GM21737 (cell line): Measurements from ENCODE around the gene VWA5A.
A peak's percentile ranks its signal among the peaks of the same experiment; 100 is the strongest.

Source experiments
- ATAC-seq: cut with Tn5 transposase; IDR thresholded peaks from one replicate; pipeline ENCODE4 v1.9.1; 2021; ENCODE audit warnings: mild to moderate bottlenecking, moderate library complexity; ENCODE audit not compliant: unreplicated experiment

VWA5A gene

DNA sequence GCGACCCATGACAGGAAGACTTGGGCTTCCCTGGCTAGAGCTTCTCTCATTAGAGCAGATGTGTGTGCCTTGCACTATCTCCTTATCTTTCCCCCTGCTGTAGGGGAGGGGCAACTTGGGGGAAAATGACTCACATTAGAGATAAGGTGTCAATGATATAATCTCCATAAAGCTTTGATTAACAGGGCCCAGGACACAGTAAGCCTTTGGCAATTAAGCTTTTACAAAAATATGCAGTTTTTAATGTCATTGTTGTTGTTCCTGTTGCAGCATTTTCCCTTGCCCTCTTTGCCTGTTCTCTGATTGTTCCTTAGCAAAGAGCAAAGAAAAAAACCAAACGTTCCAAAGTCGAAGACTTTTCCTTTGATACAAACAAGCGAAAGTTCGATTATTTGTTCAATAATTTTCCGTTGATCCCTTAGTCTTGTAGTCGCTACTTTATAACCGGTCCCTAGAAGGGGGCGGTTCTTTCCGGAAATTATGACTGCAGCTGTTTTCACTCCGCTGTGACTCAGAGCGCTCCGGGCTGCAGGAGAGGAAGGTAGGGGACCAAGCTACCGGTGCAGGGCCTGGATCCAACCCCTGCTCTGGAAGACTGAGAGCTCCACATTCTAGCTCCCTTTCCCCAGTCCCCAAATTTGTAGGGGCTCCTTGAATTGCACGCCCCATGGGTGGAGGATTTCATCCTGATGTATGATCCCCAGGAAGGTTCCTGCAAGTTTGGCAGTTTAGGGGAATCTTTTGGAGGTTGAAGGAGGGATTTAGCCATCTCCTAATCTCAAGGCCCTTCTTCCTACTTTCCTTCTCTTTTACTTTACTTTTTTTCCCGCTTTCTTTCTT is at the start of gene VWA5A:
TSS of gene VWA5A (plus strand) at position 509 of the 840 bp plus-strand sequence. CDS start 2,062 bp downstream, outside the sequence.
- peak; percentile 100 for ATAC-seq

- no peak for ATAC-seq
These were observed 46.6 kb upstream of the VWA5A start for GRCh38 chr11:124068601-124069110.

- ATAC-seq = peak; percentile 65
These were observed 45.5 kb upstream of the VWA5A start for GRCh38 chr11:124069429-124070401.

- peak; percentile 80 for ATAC-seq
These were observed 44.2 kb upstream of the VWA5A start for GRCh38 chr11:124070915-124071622.

DNA sequence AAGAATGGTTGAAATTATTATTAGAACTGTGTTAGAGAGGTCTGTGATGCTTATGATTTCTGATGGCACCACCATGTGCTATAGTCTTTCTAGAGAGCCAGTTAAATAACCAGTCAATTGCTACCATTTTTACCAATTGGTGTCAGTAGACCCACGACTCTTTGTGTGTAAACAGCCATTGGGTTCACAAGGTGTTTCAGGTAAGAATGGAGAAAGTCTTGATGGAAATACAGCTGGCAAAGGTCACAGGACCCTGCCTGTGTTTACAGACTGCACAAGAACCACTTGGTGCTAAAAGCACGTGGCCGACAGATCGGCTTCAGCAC is 43.7 kb upstream of the VWA5A start:
- ATAC-seq = no peak

DNA sequence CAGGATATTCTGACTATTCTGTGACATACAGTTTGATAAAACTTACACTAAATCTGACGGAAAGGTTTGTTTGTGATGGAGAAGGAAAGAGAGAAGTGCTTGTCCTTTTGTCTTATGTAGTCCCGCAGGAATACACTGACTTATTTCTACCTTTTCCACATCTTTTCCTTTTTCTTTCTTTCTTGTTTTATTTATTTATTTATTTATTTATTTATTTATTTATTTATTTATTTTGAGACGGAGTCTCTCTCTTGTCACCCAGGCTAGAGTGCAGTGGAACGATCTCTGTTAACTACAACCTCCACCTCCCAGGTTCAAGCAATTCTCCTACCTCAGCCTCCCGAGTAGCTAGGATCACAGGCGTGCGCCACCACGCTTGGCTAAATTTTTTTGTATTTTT is 43.1 kb upstream of the VWA5A start:
- ATAC-seq = no peak

- ATAC-seq = no peak
These were observed 40.7 kb upstream of the VWA5A start for GRCh38 chr11:124074554-124074953.

- ATAC-seq = no peak
These were observed 39.8 kb upstream of the VWA5A start for GRCh38 chr11:124075492-124075840.

GRCh38 chr11:124075841-124076651 is 39.2 kb upstream of the VWA5A start:
- no peak for ATAC-seq

DNA sequence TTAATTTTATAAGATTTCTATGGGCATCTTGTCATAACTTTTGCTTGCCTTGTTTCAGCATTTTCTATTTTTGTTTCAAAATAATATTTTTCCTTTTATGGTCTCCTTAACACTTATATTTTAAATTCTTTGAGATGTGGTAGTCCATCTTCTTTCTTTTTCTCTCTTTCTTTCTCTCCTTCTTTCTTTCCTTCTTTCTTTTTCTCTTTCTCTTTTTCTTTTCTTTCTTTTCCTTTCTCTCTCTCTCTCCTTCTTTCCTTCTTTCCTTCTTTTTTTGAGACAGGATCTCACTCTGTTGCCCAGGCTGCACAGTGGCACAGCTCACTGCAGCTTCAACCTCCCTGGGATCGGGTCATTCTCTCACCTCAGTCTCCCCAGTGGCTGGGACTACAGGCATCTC is 38.0 kb upstream of the VWA5A start:
- no peak for ATAC-seq

DNA sequence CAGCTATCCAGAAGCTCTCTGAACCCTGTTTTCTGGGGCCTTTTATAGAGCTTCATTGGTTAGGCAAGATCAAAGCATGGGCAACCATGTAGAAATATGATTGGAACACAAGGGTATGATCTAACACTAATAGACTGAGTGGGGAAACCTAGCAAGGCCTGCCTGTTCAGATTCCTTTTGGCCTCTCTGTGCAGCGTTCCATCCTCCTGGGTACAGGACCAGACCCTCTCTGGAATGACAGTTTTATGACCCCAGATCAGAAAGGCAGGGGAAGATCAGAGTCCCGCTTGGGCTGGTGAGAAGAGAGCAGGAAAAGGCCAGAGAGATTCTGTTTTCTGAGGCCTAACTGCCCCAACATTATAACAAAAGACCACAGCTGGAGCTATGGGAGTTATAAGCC is 36.7 kb upstream of the VWA5A start:
- no peak for ATAC-seq

DNA sequence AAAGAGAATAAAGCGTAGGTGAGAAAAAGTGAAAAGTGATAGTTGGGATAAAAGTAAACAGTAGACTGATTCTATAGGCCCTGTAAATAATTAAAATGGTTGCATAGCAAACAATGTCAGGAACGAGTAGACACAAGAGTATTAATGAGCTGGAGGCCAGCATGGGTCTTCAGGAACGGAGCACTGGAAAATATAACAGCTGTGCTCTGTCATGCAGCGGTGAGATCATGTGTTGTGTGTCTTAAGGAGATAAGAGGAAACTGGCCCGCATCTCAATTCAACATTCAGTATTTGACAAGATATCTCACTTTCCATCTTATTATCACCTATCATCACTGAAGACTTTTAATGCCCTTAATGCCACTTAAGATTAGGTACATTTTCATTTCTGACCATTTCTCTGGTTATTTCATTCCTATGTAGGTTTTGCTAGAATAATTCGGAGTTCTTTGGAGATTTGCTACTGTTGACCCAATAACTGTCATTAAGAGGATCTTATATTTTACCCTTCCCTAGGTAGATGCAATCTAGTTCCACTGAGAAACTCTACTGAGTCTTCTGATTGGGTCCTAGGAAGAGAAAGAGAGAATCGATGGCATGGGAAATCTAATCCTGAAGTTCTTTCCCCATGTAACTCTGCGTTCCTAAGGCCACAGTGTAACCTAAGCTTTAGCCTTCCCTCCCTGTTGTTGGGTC is 35.5 kb upstream of the VWA5A start:
- no peak for ATAC-seq

DNA sequence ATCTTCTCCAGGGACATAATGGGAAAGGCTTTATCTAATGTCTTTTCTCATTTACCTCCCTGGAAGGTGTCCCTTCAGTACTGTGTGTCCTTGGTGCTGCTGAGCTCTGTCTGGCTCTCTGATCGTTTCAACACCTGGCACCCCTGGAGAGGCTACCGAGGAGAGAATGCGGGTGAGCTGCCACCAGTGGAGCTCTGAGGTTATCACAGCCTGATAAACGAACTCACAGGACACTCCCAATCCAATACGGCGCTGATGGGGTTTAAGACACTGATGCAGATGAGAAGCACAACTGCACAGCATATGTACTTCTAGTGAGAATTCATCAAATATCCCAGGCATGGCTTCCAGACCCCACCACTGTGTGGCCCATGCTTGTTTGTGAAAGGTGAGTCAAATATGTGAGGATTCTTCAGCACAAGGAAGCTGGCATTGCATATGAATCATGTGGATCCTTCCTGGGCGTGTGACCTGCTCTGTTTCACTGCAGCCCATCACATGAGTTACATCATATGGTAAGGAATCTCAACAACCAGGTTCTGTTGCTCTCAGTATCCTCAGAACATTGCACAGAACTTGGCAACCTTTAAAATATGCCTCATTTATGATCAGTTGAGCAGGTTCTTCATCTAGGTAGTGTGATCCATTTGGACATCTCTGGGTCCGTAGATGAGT is 34.8 kb upstream of the VWA5A start:
- no peak for ATAC-seq

DNA sequence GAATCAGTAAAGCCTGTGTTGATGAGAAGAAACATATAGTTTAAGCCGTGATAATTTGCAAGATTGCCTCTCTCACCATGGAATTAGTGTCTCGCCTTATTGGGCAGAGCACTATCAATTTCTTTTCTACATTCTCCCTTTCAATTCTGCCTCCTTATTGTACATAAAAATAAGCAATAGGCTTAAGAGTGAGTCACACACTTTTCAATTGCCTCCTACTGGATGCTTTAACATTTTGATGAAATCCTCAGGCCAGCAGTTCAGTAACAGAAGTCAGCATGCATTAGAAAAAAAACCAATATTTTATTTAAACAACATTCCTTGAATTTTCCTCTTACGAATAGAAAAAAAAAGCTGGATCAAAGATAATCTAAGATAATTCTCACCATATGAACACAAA is 33.8 kb upstream of the VWA5A start:
- ATAC-seq = no peak

DNA sequence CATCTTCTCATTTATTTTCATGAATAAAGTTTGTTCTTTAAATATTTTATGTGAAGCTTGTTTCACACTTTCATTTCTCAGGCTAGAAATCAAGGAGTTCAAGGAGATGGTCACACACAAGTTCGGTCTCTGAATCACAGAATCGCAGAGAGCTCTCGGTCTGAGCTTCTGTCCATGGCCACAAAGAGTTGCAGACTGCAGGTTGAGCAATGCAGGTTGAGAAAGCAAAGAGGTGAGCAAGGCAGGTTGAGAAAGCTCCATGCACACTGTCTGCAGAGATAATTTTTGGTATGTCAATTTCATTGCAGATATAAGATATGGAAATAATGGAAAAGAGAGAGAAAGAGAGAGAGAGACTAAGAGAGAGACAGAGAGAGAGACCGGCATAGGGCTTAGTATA is 32.9 kb upstream of the VWA5A start:
- ATAC-seq = no peak

GRCh38 chr11:124085583-124085982 is 29.7 kb upstream of the VWA5A start:
- ATAC-seq = no peak

DNA sequence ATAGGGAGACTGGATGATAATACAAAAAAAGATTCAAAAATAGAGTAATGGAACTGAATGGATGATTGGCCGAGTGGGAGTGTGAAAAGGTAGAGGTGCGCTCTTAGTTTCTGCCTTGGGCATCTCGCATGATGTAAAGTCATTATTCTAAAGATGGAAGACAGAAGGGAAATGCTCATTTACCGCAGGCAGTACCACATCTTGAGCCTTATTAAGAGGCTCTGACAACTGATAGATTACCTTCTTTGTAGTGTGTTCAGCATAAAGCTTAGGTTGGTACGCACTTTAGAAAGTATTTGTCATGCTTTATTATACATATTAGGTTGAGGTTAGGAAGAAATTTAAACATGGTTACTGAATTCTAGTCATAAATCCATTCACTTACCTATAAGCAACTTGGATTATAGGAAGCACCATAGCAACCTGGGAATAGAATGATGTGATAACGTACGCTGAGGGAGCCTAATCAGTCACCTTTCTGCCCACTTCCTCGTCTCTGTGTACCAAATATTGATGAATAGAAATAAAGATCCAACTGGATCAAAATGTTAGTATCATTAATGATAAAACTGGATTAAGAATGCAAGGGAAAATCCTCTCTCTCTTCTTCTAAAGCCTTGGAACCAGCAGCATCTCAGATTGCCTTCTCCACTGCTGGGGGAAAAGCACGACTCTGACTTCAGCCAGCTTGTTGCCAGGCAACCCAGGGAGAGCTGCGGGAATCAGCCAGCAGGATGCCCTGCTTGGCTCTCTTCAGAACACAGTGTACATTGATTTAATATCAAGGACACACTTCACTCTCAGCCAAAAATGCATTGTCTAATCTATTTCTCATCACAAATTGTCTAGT is 29.0 kb upstream of the VWA5A start:
- no peak for ATAC-seq

DNA sequence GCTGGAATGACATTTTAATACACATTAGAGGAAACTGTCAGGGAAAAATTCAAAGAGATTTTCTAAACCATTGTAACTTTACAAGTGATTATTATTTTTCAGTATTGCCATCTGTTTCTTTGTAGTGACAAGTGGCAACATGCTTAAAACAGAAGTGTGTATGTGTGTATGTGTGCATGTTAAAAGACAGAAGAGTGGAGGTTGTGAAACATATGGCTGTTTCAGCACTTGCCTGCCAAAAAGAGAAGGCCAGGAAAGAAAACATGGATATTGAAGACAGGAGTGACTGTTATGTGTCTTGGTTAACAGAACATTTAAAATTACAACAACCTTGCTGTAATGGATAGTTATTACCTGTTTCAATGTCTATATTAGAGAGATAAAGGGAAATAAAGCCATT is 24.3 kb upstream of the VWA5A start:
- no peak for ATAC-seq
